Fibroblast of lung (primary cell): ENCODE results near the gene ZNF341. TPM values are rescaled to one million over a fixed set of nuclear protein-coding genes. Genes with fewer than 3 reads are reported as not detected.
A peak's percentile ranks its signal among the peaks of the same experiment; 100 is the strongest.

Experiments
- DNase-seq, 2 donors: peaks; one replicate each; pipeline versions ENCODE4 v3.0.0 to v3.0.0-alpha.2; 2010; ENCODE audit warnings: low read depth in 2 of 2
- H2AFZ ChIP-seq: 2 replicates; pipeline ENCODE4 v1.5.1; 2012; ENCODE audit warnings: low read length, control low read depth, inconsistent platforms
- H3K27ac ChIP-seq: 2 replicates; pipeline ENCODE4 v1.5.1; 2011; ENCODE audit warnings: low read length, control low read depth; ENCODE audit not compliant: insufficient read depth
- H3K27me3 ChIP-seq: 2 replicates; pipeline ENCODE4 v1.5.1; 2011; ENCODE audit warnings: mild to moderate bottlenecking, low read length; ENCODE audit not compliant: control insufficient read depth, insufficient read depth
- H3K36me3 ChIP-seq: 2 replicates; pipeline ENCODE4 v1.5.1; 2011; ENCODE audit warnings: low read length; ENCODE audit not compliant: control insufficient read depth, insufficient read depth
- H3K4me1 ChIP-seq: 2 replicates; pipeline ENCODE4 v1.5.1; 2011; ENCODE audit warnings: low read length; ENCODE audit not compliant: control insufficient read depth, insufficient read depth; ENCODE audit errors: extremely low read depth
- H3K4me2 ChIP-seq: 2 replicates; pipeline ENCODE4 v1.5.1; 2011; ENCODE audit warnings: low read length, control low read depth; ENCODE audit not compliant: insufficient read depth; ENCODE audit errors: extremely low read depth
- H3K4me3 ChIP-seq, 4 experiments: fragments of 200-600 bp in 1 of 4; sonication (generic) in 1 of 4; replicated peaks in 1 of 4; 2 replicates each; pipeline ENCODE4 v1.5.1; 2011 to 2016; ENCODE audit warnings: low read length in 4 of 4, low read depth in 3 of 4, mild to moderate bottlenecking in 3 of 4, control low read depth in 2 of 4, inconsistent platforms in 1 of 4, mixed read lengths in 1 of 4; ENCODE audit not compliant: insufficient read depth in 1 of 4; ENCODE audit errors: control extremely low read depth in 1 of 4
- H3K79me2 ChIP-seq: 2 replicates; pipeline ENCODE4 v1.5.1; 2012; ENCODE audit warnings: mild to moderate bottlenecking, low read length, inconsistent platforms; ENCODE audit not compliant: control insufficient read depth, insufficient read depth
- H3K9ac ChIP-seq: 2 replicates; pipeline ENCODE4 v1.5.1; 2011; ENCODE audit warnings: mild to moderate bottlenecking, low read length, control low read depth; ENCODE audit not compliant: insufficient read depth
- H3K9me3 ChIP-seq: 2 replicates; pipeline ENCODE4 v1.5.1; 2012; ENCODE audit warnings: low read depth, low read length; ENCODE audit not compliant: control insufficient read depth, insufficient read depth
- H4K20me1 ChIP-seq: 2 replicates; pipeline ENCODE4 v1.5.1; 2011; ENCODE audit warnings: low read length; ENCODE audit not compliant: control insufficient read depth, insufficient read depth; ENCODE audit errors: extremely low read depth
- CTCF ChIP-seq, 2 donors: IDR thresholded peaks in 1 of 2; conservative IDR thresholded peaks in 1 of 2; 1 replicate in 1 of 2; 2 replicates in 1 of 2; pipeline ENCODE4 v1.5.1; 2011 to 2012; ENCODE audit warnings: low read length in 2 of 2, control low read depth in 1 of 2, inconsistent platforms in 1 of 2, low read depth in 1 of 2, mild to moderate bottlenecking in 1 of 2
- EZH2 ChIP-seq: IDR thresholded peaks from 2 replicates; pipeline ENCODE4 v1.5.1; 2012; ENCODE audit warnings: low read length, control low read depth, mild to moderate bottlenecking; ENCODE audit errors: missing control alignments
- polyA plus RNA-seq, 2 donors: library from polyadenylated mRNA; depleted of rRNA in 1 of 2; stranded (reverse) in 1 of 2; unstranded in 1 of 2; fragments of >200 nt; gene quantifications; 2 replicates each; pipeline ENCODE4 v1.2.1, GENCODE V29; 2011 to 2012; ENCODE audit warnings: missing spikeins in 1 of 2
- total RNA-seq: library from RNA; depleted of rRNA; stranded (reverse); fragments of >200 nt; gene quantifications from 2 replicates; pipeline ENCODE4 v1.2.1, GENCODE V29; 2014

The ZNF341 gene
- total and polyA plus RNA-seq, 2 donors (not counting 1 experiment from before 2014, with no cell fraction given): 0.99 to 1.1 TPM

- no peaks in the 10 kb centered on the region for H3K27me3 ChIP-seq
- H2AFZ ChIP-seq: peak within 1 kb of the TSS; percentile 97
- peak within 1 kb of the TSS; percentile 70 for H3K27ac ChIP-seq
- H3K9me3 ChIP-seq: no peaks in the 10 kb centered on the region
- peak within 1 kb of the TSS; percentile 71 to 80 (median 78) for H3K4me3 ChIP-seq
- H3K4me2 ChIP-seq: peak within 1 kb of the TSS; percentile 89
- H3K4me1 ChIP-seq: peaks cover 6% of the 10 kb centered on the region
- TF ChIP-seq CTCF (conservative IDR thresholded peaks at IDR 0.05 in 1 of 2, IDR thresholded peaks at IDR 0.05 in 1 of 2; ENCODE audit: low read depth in 1 of 2, low read length in 2 of 2): no peak
- TF ChIP-seq EZH2: no peak
- peak within 1 kb of the TSS; percentile 58 for H3K9ac ChIP-seq
- H4K20me1 ChIP-seq: no peaks in the 10 kb centered on the region
- no peaks in the 10 kb centered on the region for H3K36me3 ChIP-seq
- peak; percentile 99 for DNase-seq
- H3K79me2 ChIP-seq: peaks cover 1% of the 10 kb centered on the region
These were observed 11.6 kb upstream of the ZNF341 start, which contains the start of gene PXMP4 for GRCh38 chr20:33719989-33720709. Gene PXMP4, minus strand, starts transcription at chr20:33720310. Its CDS starts 103 bp downstream, at chr20:33720207.

- TF ChIP-seq CTCF (conservative IDR thresholded peaks at IDR 0.05 in 1 of 2, IDR thresholded peaks at IDR 0.05 in 1 of 2; ENCODE audit: low read depth in 1 of 2, low read length in 2 of 2) (no peak), EZH2 (no peak)
- Histone ChIP-seq H3K27ac (no peak overlapping the region), H3K9ac (no peak overlapping the region), H3K4me3 (no peak overlapping the region), H3K4me1 (peaks cover 6% of the 10 kb centered on the region), H2AFZ (no peak overlapping the region), H3K27me3 (no peaks in the 10 kb centered on the region), H3K36me3 (no peaks in the 10 kb centered on the region), H3K4me2 (no peak overlapping the region), H3K79me2 (peaks cover 1% of the 10 kb centered on the region), H4K20me1 (no peaks in the 10 kb centered on the region), H3K9me3 (no peaks in the 10 kb centered on the region)
- DNase-seq: no peak
These were observed 10.2 kb upstream of the ZNF341 start for GRCh38 chr20:33721391-33722140.

- no peaks in the 10 kb centered on the region for H3K9me3 ChIP-seq
These were observed 7.2 kb upstream of the ZNF341 start for GRCh38 chr20:33724439-33725094.

More at GRCh38 chr20:33724439-33725094, 7.2 kb upstream of the ZNF341 start:
- H3K9ac ChIP-seq: no peak overlapping the region
- peaks cover 2% of the 10 kb centered on the region for H3K4me1 ChIP-seq
- no peaks in the 10 kb centered on the region for H4K20me1 ChIP-seq
- H2AFZ ChIP-seq: no peak overlapping the region
- H3K4me2 ChIP-seq: no peak overlapping the region
- no peaks in the 10 kb centered on the region for H3K36me3 ChIP-seq
- peaks cover under 1% of the 10 kb centered on the region for H3K79me2 ChIP-seq
- H3K4me3 ChIP-seq: no peak overlapping the region
- TF ChIP-seq CTCF (conservative IDR thresholded peaks at IDR 0.05 in 1 of 2, IDR thresholded peaks at IDR 0.05 in 1 of 2; ENCODE audit: low read depth in 1 of 2, low read length in 2 of 2) (no peak), EZH2 (no peak)
- H3K27me3 ChIP-seq: no peaks in the 10 kb centered on the region
- H3K27ac ChIP-seq: no peak overlapping the region
- DNase-seq: no peak
